Activated T-cell treated with anti-CD3 and anti-CD28 coated beads for 1 hour (primary cell): Measurements from ENCODE around the gene DAB2IP.

Experiments used
- DNase-seq: peaks from one replicate; pipeline ENCODE4 v3.0.0-alpha.2; 2020; ENCODE audit warnings: low read depth

The DAB2IP gene

GRCh38 chr9:121818016-121818661, 166.7 kb downstream of the DAB2IP start:
- no peak for DNase-seq

DNA sequence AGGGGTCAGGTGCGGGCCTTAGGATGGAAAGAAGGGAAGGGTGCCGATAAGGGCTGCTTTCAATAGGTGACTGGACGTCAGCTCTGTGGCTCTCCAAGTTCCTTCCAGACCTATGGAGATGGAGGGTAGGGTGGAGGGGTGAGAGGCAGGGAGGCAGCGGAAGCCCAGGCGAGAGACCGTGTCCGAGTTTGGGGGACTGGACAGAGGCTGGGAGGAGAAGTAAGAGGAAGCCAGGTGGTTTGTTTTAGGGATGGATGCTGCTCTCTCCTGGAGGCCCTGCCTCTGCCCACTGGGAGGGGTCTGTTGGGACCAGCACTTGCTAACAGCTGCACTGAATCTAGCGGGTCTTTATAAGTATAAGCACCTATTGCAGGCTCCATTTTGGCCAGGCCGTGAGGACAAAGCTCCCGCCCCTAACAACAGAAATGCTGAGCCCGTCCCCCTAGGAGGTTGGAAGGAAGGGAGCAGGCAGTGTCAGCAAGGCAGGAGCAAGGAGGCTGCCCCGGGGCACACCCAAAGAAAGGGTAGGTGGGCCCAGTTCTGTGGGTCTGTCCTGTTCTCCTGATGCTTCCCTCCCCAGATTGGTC, 167.5 kb downstream of the DAB2IP start:
- no peak for DNase-seq

- DNase-seq, result no peak
Observed at GRCh38 chr9:121819428-121820231, 168.2 kb downstream of the DAB2IP start.

GRCh38 chr9:121820286-121821005, 169.0 kb downstream of the DAB2IP start:
- no peak for DNase-seq

- no peak for DNase-seq
Observed at GRCh38 chr9:121821326-121821725, 169.9 kb downstream of the DAB2IP start.

DNA sequence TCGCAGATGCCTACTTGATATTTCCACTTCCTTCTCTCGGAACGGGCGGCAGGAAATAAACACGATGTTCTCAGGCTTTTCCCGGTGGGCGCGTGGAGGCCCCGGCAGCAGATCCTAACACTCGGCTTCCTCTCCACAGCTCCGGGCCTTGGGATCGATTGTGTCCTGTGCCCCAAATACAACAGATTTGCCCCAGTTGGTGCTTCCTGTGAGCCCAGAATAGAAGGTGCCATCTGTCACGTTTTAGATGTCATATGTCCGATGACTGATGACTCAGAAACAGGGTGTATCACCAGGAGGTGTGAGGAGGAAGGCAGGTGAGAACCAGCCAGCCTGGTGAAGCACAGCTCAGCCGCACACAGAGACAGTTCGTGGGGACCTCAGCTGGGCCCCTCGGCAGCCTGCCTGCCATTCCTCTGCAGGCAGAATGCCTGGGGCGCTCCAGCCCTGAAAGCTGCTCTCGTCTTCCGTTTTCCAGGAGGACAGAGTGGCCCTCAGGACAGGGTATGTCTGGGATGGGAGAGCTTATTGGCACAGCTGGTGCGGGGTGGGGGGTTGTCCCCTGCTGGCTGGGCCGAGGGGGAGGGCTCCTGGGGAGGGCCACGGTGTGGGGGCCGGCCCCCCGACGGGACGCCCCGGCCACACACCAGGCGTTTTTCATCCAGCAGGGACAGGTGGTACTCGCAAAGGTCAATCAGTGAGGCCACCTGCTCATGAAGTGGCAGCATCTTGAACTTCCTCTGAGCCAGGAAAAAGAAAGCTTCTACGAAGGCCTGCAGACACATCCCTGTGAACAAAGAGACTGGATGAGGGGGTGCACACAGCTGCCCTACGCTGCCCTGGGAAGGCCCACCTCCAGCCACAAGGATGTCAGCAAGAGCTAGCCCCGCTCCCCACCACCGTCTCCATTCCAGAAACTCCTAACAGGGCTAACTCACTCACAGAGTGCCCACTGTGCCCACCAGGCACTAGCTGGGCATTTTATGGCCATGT, 171.0 kb downstream of the DAB2IP start:
- DNase-seq, result no peak

GRCh38 chr9:121823451-121824169, 172.2 kb downstream of the DAB2IP start:
- DNase-seq, result no peak

- DNase-seq, result no peak
Observed at GRCh38 chr9:121824651-121825030, 173.2 kb downstream of the DAB2IP start.

DNA sequence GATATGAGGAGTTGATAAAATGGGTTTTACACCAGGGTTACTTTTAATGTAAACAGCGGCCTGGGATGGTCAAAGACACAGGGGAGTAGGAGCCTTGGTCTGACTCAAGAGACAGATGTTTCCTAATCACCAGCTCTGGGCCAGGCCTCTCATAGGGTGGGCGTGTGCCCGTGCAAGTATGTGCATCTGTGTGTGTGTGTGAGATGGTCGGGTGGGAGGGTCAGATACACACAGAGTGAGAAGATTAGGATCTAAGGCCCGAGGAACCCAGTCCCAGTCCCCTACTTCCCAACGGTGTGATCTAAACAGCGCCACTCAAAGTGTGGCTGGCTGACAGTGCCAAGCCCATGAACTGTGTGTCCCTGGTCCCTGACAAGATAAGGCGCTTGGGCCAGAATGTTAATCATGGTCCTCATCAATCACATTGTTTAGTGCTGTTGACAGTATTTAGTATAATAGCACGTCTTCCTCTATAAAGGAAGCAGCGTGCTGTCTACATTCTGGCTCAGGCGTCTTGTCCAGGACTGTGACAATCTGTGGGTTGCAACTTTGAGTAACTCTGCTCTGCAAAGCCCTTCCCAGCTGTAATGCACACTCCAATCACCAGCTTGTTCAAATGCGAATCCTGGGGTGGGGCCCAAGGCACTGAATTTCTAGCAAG, 173.7 kb downstream of the DAB2IP start:
- DNase-seq, result no peak

DNA sequence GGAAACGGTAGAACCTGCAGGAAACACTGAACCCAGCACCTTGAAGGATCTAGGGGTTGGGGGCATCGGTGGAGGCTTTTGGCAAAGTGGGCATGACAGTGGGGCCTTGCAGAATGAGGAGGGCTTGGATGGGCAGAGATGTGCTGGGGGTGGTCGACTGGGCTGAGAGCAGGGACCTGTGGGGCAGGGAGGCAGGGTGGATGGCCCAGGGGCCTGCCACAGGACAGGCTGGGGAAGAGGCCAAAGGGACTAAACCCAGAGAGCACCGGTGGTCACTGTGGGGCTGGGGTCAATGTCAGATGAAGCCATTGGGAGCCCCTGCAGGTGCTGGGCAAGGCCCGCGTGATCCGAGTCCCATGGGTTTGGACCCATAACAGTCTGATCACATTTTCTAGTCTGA, 175.3 kb downstream of the DAB2IP start:
- DNase-seq, result no peak

- no peak for DNase-seq
Observed at GRCh38 chr9:121827251-121827967, 176.0 kb downstream of the DAB2IP start.

DNA sequence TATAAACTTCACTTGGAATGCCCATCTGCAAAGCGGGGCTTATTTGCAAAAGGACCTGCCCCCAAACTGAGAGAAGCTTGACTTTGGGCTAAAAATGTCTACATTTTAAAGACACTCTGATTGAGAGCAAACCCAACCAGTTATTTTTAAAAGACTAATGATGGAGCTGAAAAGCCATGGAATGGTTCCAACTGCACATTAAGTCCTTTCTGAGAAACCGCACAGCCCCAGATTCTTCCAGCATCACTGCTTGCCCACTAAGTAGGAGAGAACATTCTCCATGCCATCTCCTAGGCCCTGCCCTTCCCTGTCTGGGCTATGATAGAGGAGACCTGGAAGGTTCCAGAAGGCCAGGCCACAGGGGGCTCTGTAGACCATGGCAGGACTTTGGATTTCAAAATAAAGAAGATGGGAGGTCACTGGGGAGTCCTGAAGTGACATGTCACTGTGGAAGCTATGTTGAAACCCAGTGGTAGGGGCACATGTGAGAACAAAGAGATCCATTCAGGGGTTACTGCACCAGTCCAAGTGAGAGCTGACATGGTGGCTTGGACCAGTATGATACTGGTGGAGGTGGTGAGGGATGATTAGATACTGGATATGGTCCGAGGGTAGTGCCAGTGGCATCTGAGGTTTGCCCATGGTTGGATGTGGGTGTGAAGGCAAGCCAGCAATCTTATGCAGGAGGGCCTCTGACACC, 179.2 kb downstream of the DAB2IP start:
- DNase-seq, result no peak

- no peak for DNase-seq
Observed at GRCh38 chr9:121831869-121832268, 180.4 kb downstream of the DAB2IP start.

DNA sequence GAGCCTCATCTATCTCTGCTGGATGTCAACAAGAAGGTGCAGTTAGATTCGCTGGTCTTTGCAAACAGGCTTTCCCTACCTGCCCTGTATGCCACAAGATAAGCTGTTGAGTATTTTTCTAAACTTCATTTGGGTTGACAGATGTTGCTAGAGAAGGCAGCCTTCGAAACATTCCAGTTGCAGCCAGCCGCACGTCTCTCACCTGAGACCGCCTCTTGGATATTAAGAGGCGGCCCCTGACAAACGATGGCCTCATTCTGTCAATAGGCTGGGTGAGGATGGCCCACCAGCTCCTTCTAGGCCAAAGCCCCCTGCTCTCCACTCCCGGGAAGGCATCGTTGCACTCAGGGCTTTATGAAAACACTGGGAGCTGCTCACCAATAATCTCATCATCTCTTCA, 181.6 kb downstream of the DAB2IP start:
- no peak for DNase-seq
